Measurements from ENCODE around the gene BTAF1. TPM values are rescaled to one million over a fixed set of nuclear protein-coding genes. Genes with fewer than 3 reads are reported as not detected.

Gene BTAF1
- polyA plus RNA-seq, 10 donors = 18.2 to 30.7 (median 25.2) TPM

DNA sequence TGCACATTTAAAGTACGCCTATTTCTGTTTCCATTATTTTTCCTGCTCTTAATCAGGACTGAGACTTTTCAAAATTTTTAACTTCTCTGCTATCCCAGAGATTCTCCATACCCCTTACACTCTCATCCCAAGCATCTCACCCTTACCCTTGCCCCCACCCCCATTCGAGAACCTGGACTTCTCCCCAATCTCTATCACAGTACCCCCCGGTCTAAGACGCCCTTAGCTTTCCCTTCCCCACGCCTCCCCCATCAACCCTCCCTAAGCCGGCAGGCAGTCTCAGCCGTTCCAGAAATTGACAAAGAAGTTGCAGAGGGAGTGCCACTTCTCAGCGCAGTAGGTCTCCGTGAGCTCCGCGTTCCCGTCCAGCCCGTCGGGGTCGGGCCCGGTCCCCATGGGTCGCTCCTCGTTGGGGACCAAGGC is 15.6 kb upstream of the BTAF1 start:
- no peak for DNase-seq

DNA sequence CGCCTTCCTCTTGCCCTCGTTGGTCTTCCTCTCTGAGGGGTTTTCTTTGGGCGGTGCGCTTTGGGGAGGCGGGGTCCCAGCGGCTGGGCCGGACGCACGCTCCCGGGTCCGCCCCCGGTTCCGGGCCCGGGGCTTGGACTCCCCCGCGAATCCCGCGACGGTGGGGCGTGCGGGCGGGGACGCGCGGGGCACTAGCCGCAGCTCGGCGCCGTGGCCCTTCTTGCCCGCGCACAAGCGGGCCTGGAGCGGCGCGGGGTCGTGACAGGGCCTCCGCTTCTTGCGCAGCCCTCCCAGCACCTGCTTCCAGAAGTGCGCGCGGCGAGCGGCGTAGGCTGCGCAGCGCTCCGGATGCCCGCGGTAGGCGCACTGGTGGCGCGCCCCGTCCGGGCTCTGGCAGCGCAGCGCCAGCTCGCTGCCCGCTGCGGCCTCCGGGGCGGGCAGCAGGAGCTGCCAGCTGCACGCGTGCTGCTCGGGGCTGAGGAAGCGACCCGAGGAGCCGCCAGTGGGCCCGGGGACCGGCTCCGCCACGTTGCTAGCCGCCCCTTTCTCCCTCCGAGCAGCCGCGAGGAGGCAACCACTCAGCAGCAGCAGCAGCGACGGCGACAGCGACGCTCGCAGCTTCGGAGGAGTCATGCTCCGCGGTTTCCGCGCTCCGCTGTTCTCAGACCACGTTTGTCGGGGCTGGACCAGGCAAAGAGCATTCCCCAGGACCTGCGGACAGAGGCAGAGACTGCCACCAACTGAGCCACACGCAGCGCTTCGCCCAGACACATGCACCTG is 15.0 kb upstream of the BTAF1 start:
- peak; percentile 78 to 97 (median 90) for DNase-seq

DNA sequence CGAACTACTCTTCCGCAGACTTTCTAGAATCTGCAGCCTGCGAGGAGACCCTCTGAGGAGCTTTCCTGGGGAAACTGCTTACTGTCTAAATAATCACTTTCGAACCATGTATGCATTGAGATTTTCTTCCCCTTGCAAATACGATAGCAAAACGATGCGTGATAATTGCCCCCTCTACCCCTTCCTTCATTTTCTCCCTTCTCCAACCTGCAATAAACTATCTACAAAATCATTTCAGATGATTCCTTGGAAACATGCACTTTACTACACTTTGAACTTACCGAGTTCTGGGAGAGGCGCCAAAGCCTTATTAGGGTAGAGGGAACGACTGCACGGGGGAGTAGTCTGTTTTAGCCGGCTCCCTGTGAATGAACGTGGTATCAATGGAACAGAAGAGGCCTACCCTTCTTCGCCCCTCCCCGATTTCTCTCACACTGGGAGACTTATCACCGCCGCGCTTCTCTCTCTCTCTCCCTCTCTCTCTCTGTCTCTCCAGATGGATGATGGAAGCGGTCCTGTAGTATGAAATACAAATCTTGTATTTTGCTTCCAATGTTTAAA is 14.4 kb upstream of the BTAF1 start, which contains the start of gene FGFBP3:
FGFBP3 (minus strand) TSS at position 370 of the 561 bp plus-strand sequence. CDS start 517 bp downstream, outside the sequence.
- peak; percentile 37 to 86 (median 69) for DNase-seq

DNA sequence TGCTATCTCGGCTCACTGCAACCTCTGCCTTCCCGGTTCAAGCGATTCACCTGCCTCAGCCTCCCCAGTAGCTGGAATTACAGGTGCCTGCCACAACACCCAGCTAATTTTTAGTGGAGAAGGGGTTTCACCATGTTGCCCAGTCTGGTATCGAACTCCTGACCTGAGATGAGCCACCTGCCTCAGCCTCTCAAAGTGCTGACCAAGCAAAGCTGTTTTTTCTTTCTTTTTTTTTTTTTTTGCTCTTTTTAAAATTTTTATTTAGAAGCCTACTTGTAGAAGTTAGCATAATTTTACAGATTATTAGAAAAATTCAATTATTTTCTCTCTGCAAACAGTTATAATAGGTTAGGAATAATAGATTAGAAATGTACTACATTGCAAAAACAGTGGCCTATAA is 13.1 kb upstream of the BTAF1 start:
- no peak for DNase-seq

DNA sequence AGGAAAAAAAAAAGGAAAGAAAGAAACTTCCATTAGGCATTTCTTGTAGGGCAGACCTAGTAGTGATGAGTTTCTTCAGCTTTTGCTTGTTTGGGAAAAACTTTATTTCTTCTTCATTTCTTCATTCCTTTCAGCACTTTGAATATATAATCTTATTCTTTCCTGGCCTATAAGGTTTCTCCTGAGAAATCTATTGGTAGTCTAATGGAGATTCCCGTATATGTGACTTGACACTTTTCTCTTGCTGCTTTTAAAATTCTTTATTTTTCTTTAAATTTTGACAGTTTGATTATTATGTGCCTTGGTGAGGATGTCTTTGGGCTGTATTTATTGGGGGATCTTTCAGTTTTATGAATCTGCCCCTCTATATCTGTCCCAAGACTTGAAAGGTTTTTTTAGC is 3.9 kb upstream of the BTAF1 start:
- DNase-seq = no peak

DNA sequence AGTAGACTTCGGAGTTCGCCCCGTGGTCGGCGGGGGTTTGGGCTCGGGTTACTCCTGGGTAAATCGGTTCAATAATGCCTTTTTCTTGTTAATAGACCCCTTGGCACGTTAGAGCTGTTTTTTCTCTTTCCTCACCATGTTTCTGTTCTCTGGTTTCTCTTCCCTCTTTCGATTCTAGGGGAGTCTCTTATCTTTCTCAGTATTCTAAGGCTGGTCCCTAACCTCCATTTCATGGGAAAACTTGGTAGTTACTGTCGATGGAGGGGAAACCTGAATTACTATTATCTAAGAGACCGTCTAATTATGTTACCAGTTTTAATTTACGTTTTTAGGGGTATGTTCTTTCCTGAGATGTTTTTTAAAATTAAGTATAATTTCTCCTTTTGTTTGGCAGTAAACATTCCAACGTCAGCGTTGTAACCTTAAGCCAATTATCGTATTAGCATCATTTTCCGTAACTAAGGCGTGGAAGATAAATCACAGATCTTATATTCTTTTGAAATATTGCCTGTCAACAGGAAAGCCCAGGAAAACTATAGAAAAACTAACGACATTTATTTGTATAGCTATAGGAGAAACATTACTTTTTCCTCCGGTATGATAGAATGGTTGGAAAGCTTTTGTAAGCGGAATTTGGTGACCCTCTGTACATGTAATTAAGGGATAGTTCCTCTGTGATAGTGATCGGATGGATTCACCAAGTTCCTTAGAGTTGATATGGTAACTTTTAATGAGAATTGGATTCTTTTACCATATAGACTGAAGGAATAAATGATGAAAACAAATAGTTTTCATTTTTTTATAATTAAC is 847 bp downstream of the BTAF1 start:
- DNase-seq = peak in 1 of 3 donors; percentile 25

DNA sequence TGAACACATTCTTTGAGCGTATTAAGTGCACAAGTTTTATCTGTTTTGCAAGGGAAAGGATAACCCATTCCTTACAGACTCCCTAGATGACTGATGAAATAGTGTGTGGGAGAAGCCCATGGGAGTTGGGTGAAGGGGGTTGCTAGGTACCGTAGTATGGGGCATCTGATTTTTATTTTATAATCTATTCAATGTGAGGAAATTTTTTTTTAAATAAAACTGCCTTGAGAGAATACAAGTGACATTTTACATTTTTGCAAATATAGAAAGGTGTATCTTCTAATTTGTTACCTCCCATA is 1.4 kb downstream of the BTAF1 start:
- no peak for DNase-seq

DNA sequence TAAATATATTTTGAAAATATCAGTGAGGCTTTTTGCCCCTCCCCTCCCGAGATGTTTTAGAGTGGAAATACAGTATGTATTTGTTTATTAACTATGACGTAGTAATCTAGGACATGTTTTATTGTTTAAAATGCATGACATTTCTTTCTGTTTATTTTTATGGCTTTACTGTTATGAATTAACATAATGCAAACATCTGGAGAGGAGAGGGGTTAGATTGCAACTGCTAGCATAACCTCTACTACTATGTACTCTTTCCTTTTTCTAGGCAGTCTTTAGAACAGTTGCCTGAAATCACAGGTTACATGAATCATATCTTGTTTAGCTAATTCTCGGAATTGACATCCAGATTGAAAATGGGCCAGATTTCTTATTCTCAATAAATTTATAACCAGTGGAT is 7.4 kb downstream of the BTAF1 start:
- no peak for DNase-seq

DNA sequence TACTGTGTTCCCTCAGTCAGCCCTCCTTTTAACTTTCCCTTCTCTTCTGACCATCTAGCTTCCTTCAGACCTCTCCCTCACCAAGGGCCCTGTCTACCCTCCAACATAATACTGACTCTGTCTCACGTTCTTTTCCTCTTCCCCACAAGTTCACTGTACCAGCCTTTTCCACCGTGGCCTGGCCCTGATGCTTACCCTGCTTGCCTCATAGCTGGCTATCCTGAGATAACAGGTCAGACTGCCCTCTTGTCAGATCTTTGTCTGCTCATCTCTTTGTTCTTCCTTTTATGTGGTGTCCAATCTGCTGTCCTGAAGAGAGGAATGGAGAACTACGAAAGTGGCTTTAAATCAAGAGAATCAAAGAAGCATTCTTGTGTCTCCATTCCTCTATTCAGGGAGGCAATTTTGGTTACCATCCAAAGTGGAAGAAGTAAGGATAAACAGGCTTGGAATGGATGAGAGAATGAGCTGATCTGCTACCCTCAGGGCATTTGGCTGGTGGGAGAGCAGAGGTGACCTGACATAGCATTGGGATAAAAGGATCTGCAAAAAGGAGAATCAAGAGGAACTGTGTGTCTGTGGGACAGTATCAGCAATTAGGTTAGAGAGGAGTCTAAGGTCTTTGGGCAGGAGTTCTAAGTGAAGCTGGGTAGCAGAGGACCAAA is 8.1 kb downstream of the BTAF1 start:
- no peak for DNase-seq

DNA sequence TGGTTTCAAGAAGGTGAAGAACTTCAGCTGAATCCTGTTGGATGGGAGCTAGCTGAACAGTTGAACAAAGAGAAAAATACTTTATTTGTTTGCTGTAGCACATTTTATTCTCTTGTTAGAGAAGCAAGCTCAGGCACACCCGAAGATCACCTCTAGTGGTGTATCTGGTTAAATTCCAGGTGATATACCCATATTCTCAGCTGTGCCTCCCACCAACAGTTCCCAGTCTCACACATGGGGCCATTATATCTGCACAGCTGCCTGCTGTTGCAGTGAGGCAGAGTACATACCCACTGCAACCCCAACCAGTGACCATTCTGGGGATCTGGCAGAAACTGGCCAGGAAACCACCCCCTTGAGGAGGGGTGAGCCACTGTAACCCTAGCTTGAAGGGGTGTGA is 9.2 kb downstream of the BTAF1 start:
- no peak for DNase-seq

DNA sequence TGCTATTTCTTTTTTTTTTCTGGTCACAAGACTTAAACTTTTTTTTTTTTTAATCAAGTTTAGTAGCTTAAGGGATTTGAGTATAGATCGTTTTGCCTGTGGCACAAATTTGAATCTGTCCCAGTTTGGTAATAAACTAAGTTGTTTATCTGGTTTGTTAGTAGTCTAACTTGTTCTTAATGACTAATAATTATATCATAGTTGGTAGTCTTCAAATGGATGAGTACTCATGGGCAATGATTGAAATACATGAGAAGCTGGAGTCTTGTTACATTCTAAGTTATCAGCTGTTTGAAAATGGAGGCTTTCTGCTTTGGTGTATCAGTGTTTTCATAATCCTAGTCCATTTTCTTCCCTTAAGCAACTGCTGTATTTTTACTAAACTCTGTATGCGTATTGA is 12.3 kb downstream of the BTAF1 start:
- DNase-seq = no peak

DNA sequence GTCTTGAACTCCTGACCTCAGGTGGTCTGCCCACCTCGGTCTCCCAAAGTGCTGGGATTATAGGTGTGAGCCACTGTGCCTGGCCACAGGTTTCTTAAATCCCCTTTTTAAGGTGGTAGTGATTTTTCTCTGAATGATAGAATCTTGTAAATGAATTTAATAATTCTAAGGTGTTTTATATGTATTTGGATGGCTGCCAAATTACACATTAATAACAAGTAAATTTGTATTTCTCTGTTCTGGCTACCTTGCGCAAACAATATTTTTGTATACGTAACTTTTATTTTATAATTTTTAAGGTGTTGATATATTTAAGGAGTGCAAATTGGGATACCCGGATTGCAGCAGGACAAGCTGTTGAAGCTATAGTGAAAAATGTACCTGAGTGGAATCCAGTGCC is 16.1 kb downstream of the BTAF1 start:
- no peak for DNase-seq

DNA sequence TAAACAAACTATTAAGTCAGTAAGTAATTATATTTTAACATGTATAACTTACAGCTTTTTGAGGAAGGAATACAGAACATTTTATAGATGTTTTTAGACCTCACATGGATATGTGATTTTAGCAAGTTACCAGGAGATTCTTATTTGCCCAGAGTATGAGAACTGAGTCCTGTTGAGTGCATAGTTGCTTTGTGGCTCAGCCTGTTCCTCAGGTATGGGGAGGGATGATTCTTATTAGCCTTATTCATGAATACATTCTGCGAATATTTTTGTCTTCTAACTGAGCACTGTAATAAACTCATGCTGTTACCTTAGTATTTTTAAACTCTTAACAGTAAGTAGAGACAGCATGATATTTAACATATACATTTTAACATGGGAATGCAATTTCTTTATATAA is 17.9 kb downstream of the BTAF1 start:
- DNase-seq = no peak

DNA sequence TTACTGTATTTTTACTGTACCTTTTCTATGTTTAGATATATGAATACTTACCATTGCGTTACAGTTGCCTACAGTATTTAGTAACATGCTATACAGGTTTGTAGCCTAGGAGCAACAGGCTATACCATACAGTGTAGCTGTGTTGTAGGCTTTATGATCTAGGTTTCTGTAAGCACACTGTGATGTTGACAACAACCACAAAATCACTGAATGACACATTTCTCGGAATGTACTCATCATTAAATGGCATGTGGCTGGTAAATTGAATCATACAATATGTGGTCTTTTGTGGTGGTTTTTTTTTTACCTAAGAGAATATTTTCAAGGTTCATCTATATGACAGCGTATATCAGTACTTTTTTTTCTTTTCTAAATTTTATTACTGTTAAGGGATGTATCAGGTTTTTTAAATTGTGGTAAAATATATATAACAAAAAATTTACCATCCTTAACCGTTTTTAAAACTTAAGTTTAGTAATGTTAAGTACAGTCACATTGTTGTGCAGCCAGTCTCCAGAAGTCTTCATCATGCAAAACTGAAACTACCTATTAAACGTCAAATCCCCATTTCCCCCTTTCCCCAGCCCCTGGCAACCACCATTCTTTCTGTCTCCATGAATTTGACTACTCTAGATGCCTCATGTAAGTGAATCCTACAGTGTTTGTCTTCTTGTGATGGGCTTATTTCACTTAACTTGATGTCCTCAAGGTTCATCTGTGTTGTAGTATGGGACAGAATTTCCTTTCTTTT is 21.5 kb downstream of the BTAF1 start:
- peak in 1 of 3 donors; percentile 29 for DNase-seq

DNA sequence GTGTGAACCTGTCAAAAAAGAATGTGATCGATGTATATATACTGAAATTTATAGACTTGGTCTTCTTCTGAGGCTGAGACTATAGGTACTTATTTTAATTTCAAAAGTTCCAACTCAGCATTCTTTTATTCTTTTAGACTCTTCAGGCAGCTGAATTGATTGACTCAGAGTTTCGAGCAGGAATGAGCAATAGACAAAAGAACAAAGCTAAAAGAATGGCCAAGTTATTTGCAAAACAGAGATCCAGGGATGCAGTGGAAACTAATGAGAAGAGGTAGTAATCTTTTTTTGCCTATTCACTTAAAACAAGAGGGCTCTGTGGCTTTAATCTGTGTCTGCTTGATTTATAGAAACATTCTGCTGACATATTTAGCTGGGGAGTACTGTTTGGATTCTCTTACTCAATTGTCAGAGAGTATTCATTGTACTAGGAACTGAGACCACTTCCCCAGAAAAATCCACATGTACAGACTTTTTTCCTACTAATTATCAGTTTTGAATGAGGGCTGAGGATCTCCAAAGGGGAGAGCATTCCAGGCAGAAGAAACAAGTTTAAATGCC is 30.1 kb downstream of the BTAF1 start:
- no peak for DNase-seq

DNA sequence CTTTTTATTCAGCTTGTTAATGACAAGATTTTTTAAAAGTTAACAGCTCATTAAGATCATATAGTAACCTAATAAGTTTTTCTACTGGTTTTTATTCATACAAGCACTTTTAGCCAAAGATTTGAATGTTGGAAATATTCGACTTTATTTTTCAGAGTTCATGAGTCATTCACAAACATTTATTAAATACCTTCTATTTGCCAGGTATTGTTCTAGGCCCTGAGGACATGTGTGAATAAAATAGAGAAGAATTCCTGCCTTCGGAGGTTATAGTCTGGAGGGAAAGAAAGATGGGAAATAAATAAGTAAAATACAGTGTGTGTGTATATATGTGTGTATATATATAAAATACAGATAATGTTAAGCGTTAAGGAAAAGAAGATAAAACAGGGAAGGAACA is 31.5 kb downstream of the BTAF1 start:
- DNase-seq = no peak

DNA sequence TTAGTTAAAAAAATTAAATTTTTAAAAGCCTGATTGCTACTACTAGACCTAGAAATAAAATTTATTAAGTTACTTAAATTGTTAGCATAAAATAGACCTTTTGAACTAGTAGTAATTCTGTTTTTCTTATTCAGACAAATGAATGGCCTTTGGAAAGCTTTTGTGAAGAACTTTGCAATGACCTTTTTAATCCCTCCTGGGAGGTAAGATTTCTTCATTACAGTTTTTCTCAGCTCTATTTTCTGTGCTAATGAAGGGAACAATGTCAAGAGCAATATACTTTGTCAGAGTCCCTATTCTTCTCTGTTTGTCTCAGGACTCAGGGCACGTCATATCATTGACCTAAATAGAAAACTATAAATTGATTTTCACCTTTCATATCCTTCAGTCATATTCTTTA is 33.5 kb downstream of the BTAF1 start:
- DNase-seq = no peak

DNA sequence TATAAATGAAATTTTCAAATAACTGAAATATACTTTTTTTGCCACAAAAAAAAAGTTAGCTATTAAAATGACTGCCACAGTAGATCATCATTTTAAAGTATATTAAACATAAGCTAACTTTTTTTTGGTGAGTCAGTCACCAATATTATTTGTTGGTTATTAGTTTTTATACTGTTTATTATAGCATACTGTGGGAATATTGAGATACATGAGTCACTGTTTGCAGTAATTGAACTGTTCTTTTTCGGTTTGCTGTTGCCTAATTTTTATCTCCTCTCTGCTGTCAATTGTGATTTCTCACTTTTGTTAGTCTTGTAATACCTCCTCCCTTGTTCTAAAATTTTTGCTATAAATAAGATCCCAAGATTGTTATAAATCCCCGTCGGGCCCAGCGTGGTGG is 45.7 kb downstream of the BTAF1 start:
- no peak for DNase-seq

DNA sequence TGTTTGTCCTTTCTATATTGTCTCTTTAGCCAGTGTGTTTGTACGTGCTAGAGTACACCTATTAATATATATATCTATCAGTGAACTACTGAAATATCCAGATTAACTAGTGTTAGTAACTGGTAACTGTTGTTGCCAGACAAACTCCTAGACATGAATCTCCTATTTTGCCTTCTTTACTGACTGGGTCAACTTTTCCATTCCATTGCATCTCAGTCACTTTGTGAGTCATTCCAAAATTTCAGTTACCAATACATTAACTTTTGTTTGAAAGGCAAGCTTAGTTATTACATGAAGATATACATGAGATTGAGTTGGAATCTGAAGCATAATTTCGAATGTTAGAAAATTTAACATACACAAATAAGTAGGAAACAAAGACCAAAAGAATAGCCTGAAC is 51.4 kb downstream of the BTAF1 start:
- DNase-seq = peak in 1 of 3 donors; percentile 18

DNA sequence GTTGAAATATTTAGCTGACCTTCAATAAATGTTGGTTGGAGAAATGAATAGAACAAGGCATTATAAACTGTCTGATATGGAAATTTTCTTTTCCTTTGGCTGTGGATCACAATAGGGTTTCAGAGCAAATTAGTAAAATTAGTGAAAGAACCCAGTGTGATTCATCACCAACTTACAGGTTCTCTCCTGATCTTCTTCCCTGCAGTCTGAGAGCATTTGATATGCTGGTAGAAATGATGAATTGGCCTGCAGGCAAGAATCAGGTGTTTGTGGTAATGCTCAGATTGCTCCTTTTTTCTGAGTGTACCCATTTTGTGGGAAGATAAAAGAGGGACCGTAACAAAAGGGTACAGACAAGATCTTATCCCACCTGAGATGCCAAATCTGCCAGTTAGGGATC is 51.9 kb downstream of the BTAF1 start:
- DNase-seq = no peak

DNA sequence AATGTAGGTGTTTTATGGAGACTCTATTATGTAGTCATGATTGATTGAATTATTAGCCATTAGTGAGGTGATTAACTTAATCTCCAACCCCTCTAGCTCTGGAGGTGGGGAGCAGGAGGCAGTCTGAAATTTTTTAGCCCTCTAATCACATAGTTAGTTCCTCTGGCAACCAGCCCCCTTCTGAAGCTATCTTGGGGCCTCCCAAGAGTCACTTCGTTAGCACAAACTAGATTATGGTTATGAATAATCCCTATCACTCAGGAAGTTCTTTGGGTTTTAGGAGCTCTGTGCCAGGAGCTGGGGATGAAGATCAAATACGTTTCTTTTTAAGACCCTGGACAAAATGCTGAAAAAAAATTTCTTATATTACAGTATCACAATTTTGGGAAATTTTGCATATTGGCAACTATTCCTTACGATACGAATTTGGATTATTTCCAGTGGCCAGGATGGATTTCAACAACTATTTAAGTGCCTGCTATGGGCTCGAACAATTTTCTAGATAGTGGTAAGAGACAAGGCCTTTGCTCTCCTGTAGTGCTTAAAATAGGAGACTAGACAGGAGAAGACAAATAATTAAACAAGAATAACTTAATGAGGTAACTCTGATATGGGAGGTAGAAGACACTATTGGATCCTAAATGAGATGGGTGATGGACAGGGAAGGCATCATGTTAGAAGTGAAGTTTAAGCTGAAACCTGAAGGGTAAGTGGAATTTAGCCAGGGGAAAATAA is 52.9 kb downstream of the BTAF1 start:
- DNase-seq = no peak

All from muscle of back (tissue), 11 donors.